Sigmoid colon (tissue), 7 donors: Measurements from ENCODE around the gene REELD1. TPM values are rescaled to one million over a fixed set of nuclear protein-coding genes. Genes with fewer than 3 reads are reported as not detected.

Experiments used
- DNase-seq: peaks from one replicate; pipeline ENCODE4 v3.0.0-alpha.2; 2019
- H3K27ac ChIP-seq, 4 donors: fragments of 200-600 bp; sonication (generic); one replicate each; pipeline ENCODE4 v1.5.1; 2016 to 2019; ENCODE audit warnings: mild to moderate bottlenecking in 1 of 4
- H3K27me3 ChIP-seq, 3 donors: fragments of 200-600 bp; sonication (generic); one replicate each; pipeline ENCODE4 v1.5.1; 2019; ENCODE audit warnings: mild to moderate bottlenecking in 1 of 3
- H3K36me3 ChIP-seq, 4 donors: fragments of 200-600 bp; sonication (generic); one replicate each; pipeline ENCODE4 v1.5.1; 2016 to 2019
- H3K4me1 ChIP-seq, 4 donors: fragments of 200-600 bp; sonication (generic); one replicate each; pipeline ENCODE4 v1.5.1; 2017 to 2019
- H3K4me3 ChIP-seq, 4 donors: fragments of 200-600 bp; sonication (generic); one replicate each; pipeline ENCODE4 v1.5.1; 2017 to 2019; ENCODE audit warnings: mild to moderate bottlenecking in 2 of 4, moderate library complexity in 1 of 4
- H3K9me3 ChIP-seq, 4 donors: fragments of 200-600 bp in 3 of 4; sonication (generic) in 3 of 4; one replicate each; pipeline versions ENCODE4 v1.5.1 to v1.6.1; 2013 to 2019
- CTCF ChIP-seq, 4 experiments: fragments of 450-650 bp in 3 of 4; fragments of 200-600 bp in 1 of 4; IDR thresholded peaks; one replicate each; pipeline ENCODE4 v1.5.1; 2016 to 2019; ENCODE audit warnings: antibody characterized with exemption in 4 of 4, mild to moderate bottlenecking in 3 of 4, moderate library complexity in 2 of 4
- EP300 ChIP-seq, 4 donors: sonication (generic); formaldehyde crosslinking; IDR thresholded peaks; one replicate each; pipeline ENCODE4 v1.6.1; 2017; ENCODE audit warnings: antibody characterized with exemption in 4 of 4
- POLR2A ChIP-seq, 2 donors: fragments of 450-650 bp; IDR thresholded peaks; one replicate each; pipeline ENCODE4 v1.6.1; 2016; ENCODE audit warnings: antibody characterized with exemption in 2 of 2, mild to moderate bottlenecking in 2 of 2, moderate library complexity in 2 of 2
- POLR2AphosphoS5 ChIP-seq, 4 donors: sonication (generic); formaldehyde crosslinking; IDR thresholded peaks; one replicate each; pipeline ENCODE4 v1.6.1; 2017; ENCODE audit warnings: antibody characterized with exemption in 4 of 4
- WGBS, 2 donors: extraction: QIAGEN DNeasy Blood & Tissue Kit; methylation state at CpG; one replicate each; pipeline ENCODE4 v1.1.7; 2013; 5-methylcytosine and 5-hydroxymethylcytosine counted together
- intact Hi-C: fragments of 100-400 bp; cut with DNase I; formaldehyde crosslinking; loops from one replicate; pipeline ENCODE4 v1.15.1; 2023
- polyA plus RNA-seq, 3 donors: library from polyadenylated mRNA; stranded (reverse); fragments of 200-250 nt; gene quantifications; one replicate each; pipeline ENCODE4 v1.2.3, GENCODE V29; 2013
- total RNA-seq, 4 donors: library from RNA; depleted of rRNA; stranded (reverse); fragments of >200 nt; gene quantifications; one replicate each; pipeline ENCODE4 v1.1.0, GENCODE V29; 2016
- donor health status: healthy with polysubstance abuse.
- donor health status: Bipolar disorder and iron deficiency.
- donor health status: healthy.

Gene REELD1
- total and polyA plus RNA-seq, 7 donors: 0.13 to 0.36 TPM; not detected in 5

DNA sequence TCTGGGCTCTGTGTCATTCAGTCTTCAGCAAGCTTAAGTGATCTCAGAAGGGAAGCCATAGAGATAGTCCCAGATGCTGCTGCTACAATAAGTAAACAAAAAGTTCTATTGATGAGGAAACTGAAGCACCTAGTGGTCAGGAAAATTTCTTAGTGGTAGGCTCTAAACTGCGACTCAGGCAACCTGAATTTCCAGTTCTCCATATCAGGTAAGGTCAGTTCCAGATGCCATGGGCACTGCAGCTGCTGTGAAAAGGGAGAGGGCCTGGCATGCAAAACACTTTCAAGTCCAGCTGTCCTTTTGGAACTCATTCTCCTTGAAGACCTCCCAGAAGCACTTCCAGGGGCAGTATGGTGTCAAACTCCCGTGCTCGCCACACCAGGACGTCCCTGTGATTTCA lies 46.2 kb downstream of the REELD1 start:
- intact Hi-C loops: no loop called here
- H3K4me1 ChIP-seq: no peaks in the 10 kb centered on the region
- TF ChIP-seq CTCF (IDR thresholded peaks at IDR 0.05): no peak
- no peak for TF ChIP-seq POLR2AphosphoS5 (IDR thresholded peaks at IDR 0.05)
- TF ChIP-seq POLR2A (IDR thresholded peaks at IDR 0.05): no peak
- TF ChIP-seq EP300 (IDR thresholded peaks at IDR 0.05): no peak
- no peaks in the 10 kb centered on the region for H3K9me3 ChIP-seq
- no peak for DNase-seq
- 84 to 90% methylated on average over 4 of the region's 4 CpGs for WGBS, 2 donors
- H3K27ac ChIP-seq: no peak overlapping the region
- H3K27me3 ChIP-seq: no peaks in the 10 kb centered on the region
- peaks cover 0 to 14% (median 0%) of the 10 kb centered on the region in 4 donors for H3K36me3 ChIP-seq
- no peak overlapping the region for H3K4me3 ChIP-seq

DNA sequence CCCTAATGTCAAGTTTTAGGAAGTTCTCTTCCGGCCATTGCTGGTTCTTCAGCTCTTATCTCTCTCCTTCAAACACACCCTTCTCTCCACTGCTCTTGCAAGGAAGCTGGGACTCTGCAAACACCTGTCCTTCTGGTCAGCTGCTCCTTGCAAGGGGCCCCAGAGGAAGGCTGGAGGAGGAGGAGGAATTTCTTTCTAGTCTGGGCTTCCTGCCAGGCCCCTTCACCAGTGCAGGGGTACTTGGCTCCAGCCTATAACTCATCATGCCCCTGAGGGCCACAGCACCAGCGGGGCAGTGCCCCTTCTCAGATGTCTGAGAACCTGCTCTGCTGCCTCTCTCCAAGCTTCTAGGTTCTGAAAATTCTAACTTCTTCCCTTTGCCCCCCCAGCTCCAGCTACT lies 46.7 kb downstream of the REELD1 start:
- Histone ChIP-seq H3K36me3 (peaks cover 0 to 14% (median 0%) of the 10 kb centered on the region in 4 donors), H3K9me3 (no peaks in the 10 kb centered on the region), H3K4me3 (no peak overlapping the region), H3K27ac (no peak overlapping the region), H3K27me3 (no peaks in the 10 kb centered on the region), H3K4me1 (no peaks in the 10 kb centered on the region)
- TF ChIP-seq EP300 (IDR thresholded peaks at IDR 0.05) (no peak), POLR2A (IDR thresholded peaks at IDR 0.05) (no peak), CTCF (IDR thresholded peaks at IDR 0.05) (no peak), POLR2AphosphoS5 (IDR thresholded peaks at IDR 0.05) (no peak)
- intact Hi-C loops: no loop called here
- no peak for DNase-seq
- 89 to 90% methylated on average over 2 of the region's 2 CpGs for WGBS, 2 donors

DNA sequence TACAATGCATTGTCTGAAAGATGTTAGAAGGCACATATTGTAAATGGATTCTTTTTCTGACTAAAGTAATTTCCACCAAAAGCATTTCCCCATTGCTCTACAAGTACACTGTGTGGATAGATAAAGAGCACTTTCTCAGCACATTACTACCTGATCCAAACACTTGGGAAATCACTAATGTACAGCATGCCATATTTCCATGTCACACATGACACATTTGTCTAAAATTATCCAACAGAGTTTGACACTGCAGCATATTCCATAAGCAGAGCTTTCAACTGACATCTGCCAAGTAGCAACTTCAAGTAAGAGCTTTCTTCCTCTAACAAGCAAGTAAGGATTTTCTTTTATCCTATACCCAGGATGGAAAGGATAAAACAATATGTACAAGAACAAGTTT lies 49.5 kb downstream of the REELD1 start:
- intact Hi-C loops: no loop called here
- no peaks in the 10 kb centered on the region for H3K27me3 ChIP-seq

DNA sequence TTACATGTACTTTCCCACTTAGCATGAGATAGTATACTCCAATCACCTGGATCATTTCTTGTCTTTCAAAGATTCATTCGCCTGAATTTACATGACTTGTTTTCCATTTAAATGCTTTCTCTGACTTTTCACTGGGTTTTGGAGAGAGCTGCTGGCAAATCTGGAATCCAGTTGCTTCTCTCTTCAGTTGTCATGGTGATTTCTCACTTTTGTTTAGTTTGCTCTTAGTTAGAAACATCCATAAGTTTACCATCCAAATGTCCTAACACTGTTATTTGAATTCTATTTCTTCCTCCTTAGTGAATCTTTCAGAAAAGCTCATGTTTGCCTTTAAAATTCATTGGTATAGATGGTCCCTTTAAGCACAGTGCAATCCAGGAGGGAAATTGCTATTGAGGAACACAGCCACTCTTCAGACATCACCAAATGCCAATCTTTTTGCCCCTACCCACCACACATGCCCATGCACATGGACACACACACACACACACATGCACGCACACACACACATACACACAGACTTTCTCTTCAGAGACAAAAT lies 51.7 kb downstream of the REELD1 start:
- Histone ChIP-seq H3K4me1 (no peaks in the 10 kb centered on the region), H3K9me3 (no peaks in the 10 kb centered on the region), H3K36me3 (no peaks in the 10 kb centered on the region), H3K27me3 (no peaks in the 10 kb centered on the region), H3K27ac (no peak overlapping the region), H3K4me3 (no peak overlapping the region)
- no peak for DNase-seq
- 90 to 97% methylated on average over 2 of the region's 2 CpGs for WGBS, 2 donors
- intact Hi-C loops: no loop called here
- no peak for TF ChIP-seq EP300 (IDR thresholded peaks at IDR 0.05)
- TF ChIP-seq POLR2AphosphoS5 (IDR thresholded peaks at IDR 0.05): no peak
- TF ChIP-seq POLR2A (IDR thresholded peaks at IDR 0.05): no peak
- TF ChIP-seq CTCF (IDR thresholded peaks at IDR 0.05): no peak

More for the DNA sequence above, 49.5 kb downstream of the REELD1 start:
- Histone ChIP-seq H3K27ac (no peak overlapping the region), H3K4me3 (no peak overlapping the region), H3K9me3 (no peaks in the 10 kb centered on the region), H3K4me1 (no peaks in the 10 kb centered on the region), H3K36me3 (no peaks in the 10 kb centered on the region)
- TF ChIP-seq POLR2A (IDR thresholded peaks at IDR 0.05): no peak
- TF ChIP-seq POLR2AphosphoS5 (IDR thresholded peaks at IDR 0.05): no peak
- TF ChIP-seq CTCF (IDR thresholded peaks at IDR 0.05): no peak
- TF ChIP-seq EP300 (IDR thresholded peaks at IDR 0.05): no peak
- no peak for DNase-seq

DNA sequence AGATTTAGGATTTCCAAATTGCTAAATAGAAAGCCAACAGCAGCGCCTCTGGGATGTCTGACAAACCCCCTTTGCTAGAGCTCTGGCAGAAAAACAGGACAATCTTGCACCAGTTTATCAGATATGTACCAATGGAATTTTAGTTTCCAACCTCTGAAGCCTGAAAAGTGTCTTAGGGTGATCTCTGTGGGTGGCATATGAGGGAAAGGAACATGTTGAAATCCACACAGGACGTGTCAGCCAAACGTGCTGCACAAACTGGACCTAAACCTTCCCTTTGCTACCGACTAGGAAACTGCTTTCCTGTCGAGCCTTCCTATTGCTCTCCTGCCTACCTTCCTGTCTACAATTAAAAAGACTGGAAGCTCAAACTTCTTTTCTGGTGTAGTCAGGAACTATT lies 53.5 kb downstream of the REELD1 start:
- TF ChIP-seq EP300 (IDR thresholded peaks at IDR 0.05) (no peak), POLR2AphosphoS5 (IDR thresholded peaks at IDR 0.05) (no peak), CTCF (IDR thresholded peaks at IDR 0.05) (no peak), POLR2A (IDR thresholded peaks at IDR 0.05) (no peak)
- Histone ChIP-seq H3K27me3 (no peaks in the 10 kb centered on the region), H3K9me3 (no peaks in the 10 kb centered on the region), H3K36me3 (no peaks in the 10 kb centered on the region), H3K4me3 (no peak overlapping the region), H3K27ac (peak overlapping the region in 1 of 4 donors; percentile 37), H3K4me1 (no peaks in the 10 kb centered on the region)
- intact Hi-C loops: no loop called here
- DNase-seq: no peak
- WGBS, 2 donors: 77 to 88% methylated on average over 5 of the region's 5 CpGs
